ENCODE measurements around the gene ANAPC16. TPM values are rescaled to one million over a fixed set of nuclear protein-coding genes. Genes with fewer than 3 reads are reported as not detected.

The ANAPC16 gene
- total RNA-seq, 1 experiment from 2014 or later, result 71.1 TPM

DNA sequence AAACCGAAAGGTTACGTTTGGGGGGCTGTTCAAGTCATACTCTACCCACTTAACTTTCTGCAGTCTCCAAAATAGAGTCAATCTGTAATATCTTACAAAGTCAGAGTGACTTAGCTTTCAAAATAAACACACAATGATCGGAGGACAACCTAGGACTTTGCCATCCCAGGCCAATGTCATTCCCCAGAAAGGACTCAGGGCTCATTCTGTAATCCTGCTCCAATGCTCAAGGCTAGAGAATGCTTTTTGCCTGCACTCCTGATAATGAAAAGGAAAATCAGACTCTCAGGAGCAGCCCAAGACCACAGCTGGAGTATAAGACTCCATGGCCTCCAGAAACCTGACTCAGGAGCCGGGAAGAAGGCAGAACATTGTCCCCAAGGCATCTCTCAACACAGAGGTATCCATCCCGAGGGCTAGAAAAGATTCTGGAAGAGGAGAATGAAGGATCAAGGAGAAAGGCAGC is 28.8 kb downstream of the ANAPC16 start:
- RAD21 ChIA-PET (ENCODE audit: low non-redundant PET in 1 of 2, low total read pairs in 2 of 2, uncharacterized antibody in 2 of 2, unreplicated experiment in 2 of 2), result no interaction called here
- Histone ChIP-seq H4K20me1 (ENCODE audit: insufficient read depth) (no peaks in the 10 kb centered on the region), H3K9ac (ENCODE audit: low read length) (no peak overlapping the region), H3K4me3 (replicated peaks in 1 of 2; ENCODE audit: low read depth in 1 of 2, low read length in 2 of 2) (no peak overlapping the region), H3K9me2 (ENCODE audit: insufficient read depth) (no peaks in the 10 kb centered on the region), H3K27me3 (ENCODE audit: insufficient read depth, low read length) (no peaks in the 10 kb centered on the region), H3K4me2 (ENCODE audit: low read length) (no peak overlapping the region), H2AFZ (ENCODE audit: low read depth, low read length, poor library complexity, severe bottlenecking) (no peak overlapping the region), H3K4me1 (ENCODE audit: control insufficient read depth in 1 of 2, insufficient read depth in 2 of 2, low read length in 2 of 2) (peaks cover 30 to 32% of the 10 kb centered on the region in 2 experiments), H3K36me3 (ENCODE audit: control insufficient read depth in 1 of 2, insufficient read depth in 2 of 2, low read length in 2 of 2) (no peaks in the 10 kb centered on the region), H3K79me2 (ENCODE audit: insufficient read depth, low read length) (no peaks in the 10 kb centered on the region), H3K9me3 (ENCODE audit: control insufficient read depth in 1 of 2, insufficient read depth in 1 of 2, low read depth in 1 of 2, low read length in 2 of 2) (no peaks in the 10 kb centered on the region), H3K27ac (ENCODE audit: low read depth, low read length) (no peak overlapping the region; the same call in 1 of the 2 replicates)
- POLR2A ChIA-PET, result no interaction called here
- BruUV-seq (replicated peaks), result no TSS peak
- CTCF ChIA-PET, result no interaction called here
- DNase-seq (ENCODE audit: low read depth, low spot score), result no peak
- ATAC-seq, result no peak
- TF ChIP-seq ZFX (IDR thresholded peaks at IDR 0.05) (no peak), ELF1 (IDR thresholded peaks at IDR 0.05; ENCODE audit: borderline replicate concordance, low read depth) (no peak), EZH2 (IDR thresholded peaks at IDR 0.05) (no peak), CBX3 (IDR thresholded peaks at IDR 0.05; ENCODE audit: low read depth) (no peak), FOSL1 (IDR thresholded peaks at IDR 0.05; ENCODE audit: low read depth) (no peak), CEBPB (IDR thresholded peaks at IDR 0.05; ENCODE audit: low read depth) (no peak), EZH2phosphoT487 (IDR thresholded peaks at IDR 0.05; ENCODE audit: borderline replicate concordance) (no peak), YY1 (IDR thresholded peaks at IDR 0.05; ENCODE audit: extremely low read depth, insufficient replicate concordance, low read depth, low read length) (no peak), SIN3A (IDR thresholded peaks at IDR 0.05; ENCODE audit: low read depth) (no peak), EGR1 (IDR thresholded peaks at IDR 0.05; ENCODE audit: low read depth) (no peak), TCF7L2 (IDR thresholded peaks at IDR 0.05; ENCODE audit: borderline replicate concordance, extremely low read depth, insufficient read depth, insufficient read length) (no peak), POLR2A (IDR thresholded peaks at IDR 0.05; ENCODE audit: borderline replicate concordance, extremely low read depth, insufficient read depth, insufficient read length) (no peak)
- TF ChIP-seq, protein P1, sequence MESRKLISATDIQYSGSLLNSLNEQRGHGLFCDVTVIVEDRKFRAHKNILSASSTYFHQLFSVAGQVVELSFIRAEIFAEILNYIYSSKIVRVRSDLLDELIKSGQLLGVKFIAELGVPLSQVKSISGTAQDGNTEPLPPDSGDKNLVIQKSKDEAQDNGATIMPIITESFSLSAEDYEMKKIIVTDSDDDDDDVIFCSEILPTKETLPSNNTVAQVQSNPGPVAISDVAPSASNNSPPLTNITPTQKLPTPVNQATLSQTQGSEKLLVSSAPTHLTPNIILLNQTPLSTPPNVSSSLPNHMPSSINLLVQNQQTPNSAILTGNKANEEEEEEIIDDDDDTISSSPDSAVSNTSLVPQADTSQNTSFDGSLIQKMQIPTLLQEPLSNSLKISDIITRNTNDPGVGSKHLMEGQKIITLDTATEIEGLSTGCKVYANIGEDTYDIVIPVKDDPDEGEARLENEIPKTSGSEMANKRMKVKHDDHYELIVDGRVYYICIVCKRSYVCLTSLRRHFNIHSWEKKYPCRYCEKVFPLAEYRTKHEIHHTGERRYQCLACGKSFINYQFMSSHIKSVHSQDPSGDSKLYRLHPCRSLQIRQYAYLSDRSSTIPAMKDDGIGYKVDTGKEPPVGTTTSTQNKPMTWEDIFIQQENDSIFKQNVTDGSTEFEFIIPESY (IDR thresholded peaks at IDR 0.05; ENCODE audit: extremely low read depth, insufficient replicate concordance, low read length), result no peak
- TF ChIP-seq, protein P2, sequence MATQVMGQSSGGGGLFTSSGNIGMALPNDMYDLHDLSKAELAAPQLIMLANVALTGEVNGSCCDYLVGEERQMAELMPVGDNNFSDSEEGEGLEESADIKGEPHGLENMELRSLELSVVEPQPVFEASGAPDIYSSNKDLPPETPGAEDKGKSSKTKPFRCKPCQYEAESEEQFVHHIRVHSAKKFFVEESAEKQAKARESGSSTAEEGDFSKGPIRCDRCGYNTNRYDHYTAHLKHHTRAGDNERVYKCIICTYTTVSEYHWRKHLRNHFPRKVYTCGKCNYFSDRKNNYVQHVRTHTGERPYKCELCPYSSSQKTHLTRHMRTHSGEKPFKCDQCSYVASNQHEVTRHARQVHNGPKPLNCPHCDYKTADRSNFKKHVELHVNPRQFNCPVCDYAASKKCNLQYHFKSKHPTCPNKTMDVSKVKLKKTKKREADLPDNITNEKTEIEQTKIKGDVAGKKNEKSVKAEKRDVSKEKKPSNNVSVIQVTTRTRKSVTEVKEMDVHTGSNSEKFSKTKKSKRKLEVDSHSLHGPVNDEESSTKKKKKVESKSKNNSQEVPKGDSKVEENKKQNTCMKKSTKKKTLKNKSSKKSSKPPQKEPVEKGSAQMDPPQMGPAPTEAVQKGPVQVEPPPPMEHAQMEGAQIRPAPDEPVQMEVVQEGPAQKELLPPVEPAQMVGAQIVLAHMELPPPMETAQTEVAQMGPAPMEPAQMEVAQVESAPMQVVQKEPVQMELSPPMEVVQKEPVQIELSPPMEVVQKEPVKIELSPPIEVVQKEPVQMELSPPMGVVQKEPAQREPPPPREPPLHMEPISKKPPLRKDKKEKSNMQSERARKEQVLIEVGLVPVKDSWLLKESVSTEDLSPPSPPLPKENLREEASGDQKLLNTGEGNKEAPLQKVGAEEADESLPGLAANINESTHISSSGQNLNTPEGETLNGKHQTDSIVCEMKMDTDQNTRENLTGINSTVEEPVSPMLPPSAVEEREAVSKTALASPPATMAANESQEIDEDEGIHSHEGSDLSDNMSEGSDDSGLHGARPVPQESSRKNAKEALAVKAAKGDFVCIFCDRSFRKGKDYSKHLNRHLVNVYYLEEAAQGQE (IDR thresholded peaks at IDR 0.05; ENCODE audit: low read depth), result no peak
- TF ChIP-seq, protein P3, sequence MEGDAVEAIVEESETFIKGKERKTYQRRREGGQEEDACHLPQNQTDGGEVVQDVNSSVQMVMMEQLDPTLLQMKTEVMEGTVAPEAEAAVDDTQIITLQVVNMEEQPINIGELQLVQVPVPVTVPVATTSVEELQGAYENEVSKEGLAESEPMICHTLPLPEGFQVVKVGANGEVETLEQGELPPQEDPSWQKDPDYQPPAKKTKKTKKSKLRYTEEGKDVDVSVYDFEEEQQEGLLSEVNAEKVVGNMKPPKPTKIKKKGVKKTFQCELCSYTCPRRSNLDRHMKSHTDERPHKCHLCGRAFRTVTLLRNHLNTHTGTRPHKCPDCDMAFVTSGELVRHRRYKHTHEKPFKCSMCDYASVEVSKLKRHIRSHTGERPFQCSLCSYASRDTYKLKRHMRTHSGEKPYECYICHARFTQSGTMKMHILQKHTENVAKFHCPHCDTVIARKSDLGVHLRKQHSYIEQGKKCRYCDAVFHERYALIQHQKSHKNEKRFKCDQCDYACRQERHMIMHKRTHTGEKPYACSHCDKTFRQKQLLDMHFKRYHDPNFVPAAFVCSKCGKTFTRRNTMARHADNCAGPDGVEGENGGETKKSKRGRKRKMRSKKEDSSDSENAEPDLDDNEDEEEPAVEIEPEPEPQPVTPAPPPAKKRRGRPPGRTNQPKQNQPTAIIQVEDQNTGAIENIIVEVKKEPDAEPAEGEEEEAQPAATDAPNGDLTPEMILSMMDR (IDR thresholded peaks at IDR 0.05 in 2 of 3, conservative IDR thresholded peaks at IDR 0.05 in 1 of 3; ENCODE audit: borderline replicate concordance in 1 of 3, insufficient read depth in 1 of 3, low read depth in 2 of 3, low read length in 2 of 3), result no peak
- TF ChIP-seq, protein P4, sequence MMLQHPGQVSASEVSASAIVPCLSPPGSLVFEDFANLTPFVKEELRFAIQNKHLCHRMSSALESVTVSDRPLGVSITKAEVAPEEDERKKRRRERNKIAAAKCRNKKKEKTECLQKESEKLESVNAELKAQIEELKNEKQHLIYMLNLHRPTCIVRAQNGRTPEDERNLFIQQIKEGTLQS (IDR thresholded peaks at IDR 0.05), result no peak
- TF ChIP-seq, protein P5, sequence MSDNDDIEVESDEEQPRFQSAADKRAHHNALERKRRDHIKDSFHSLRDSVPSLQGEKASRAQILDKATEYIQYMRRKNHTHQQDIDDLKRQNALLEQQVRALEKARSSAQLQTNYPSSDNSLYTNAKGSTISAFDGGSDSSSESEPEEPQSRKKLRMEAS (IDR thresholded peaks at IDR 0.05), result no peak
- intact Hi-C loops (cut with micrococcal nuclease), result no loop called here
